OCI-LY1 (cell line): ENCODE data around the gene BMI1.

Source experiments
- EZH2 ChIP-seq: fragments of 200-600 bp; sonication (generic), shearing (Covaris generic); IDR thresholded peaks from 2 replicates; pipeline ENCODE4 v1.8.0; 2017; ENCODE audit warnings: borderline replicate concordance, mixed run types, mild to moderate bottlenecking, antibody characterized with exemption, low read length, moderate library complexity, mixed read lengths
- TF ChIP-seq, protein P1 (sequence below): fragments of 200-600 bp; sonication (generic), shearing (Covaris generic); IDR thresholded peaks from 2 replicates; pipeline ENCODE4 v1.5.1; 2017; ENCODE audit warnings: mild to moderate bottlenecking, antibody characterized with exemption, low read length, moderate library complexity, mixed read lengths

DNA sequence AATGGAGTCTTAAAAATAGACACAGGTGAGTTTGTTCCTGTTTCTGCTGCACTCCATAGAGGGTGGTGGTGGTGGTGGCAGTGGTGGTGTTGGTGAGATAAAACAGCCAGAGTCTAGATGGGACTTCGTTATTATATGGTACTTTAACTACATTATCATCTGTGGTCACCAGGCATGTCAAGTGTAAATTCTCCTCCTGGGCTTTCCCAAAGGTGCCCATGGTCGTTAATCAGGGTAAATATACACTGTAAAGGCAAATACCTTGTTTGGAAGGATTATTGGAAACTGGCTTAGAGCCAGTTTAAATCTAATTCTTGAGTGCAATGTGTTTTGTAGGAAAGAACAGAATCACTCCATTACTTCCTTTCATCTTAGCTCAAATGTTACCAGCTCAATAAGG is 26.2 kb upstream of the BMI1 start:
- TF ChIP-seq, protein P1, sequence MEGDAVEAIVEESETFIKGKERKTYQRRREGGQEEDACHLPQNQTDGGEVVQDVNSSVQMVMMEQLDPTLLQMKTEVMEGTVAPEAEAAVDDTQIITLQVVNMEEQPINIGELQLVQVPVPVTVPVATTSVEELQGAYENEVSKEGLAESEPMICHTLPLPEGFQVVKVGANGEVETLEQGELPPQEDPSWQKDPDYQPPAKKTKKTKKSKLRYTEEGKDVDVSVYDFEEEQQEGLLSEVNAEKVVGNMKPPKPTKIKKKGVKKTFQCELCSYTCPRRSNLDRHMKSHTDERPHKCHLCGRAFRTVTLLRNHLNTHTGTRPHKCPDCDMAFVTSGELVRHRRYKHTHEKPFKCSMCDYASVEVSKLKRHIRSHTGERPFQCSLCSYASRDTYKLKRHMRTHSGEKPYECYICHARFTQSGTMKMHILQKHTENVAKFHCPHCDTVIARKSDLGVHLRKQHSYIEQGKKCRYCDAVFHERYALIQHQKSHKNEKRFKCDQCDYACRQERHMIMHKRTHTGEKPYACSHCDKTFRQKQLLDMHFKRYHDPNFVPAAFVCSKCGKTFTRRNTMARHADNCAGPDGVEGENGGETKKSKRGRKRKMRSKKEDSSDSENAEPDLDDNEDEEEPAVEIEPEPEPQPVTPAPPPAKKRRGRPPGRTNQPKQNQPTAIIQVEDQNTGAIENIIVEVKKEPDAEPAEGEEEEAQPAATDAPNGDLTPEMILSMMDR, result no peak
- no peak for TF ChIP-seq EZH2
